ENCODE measurements around the gene RNF220. TPM values are rescaled to one million over a fixed set of nuclear protein-coding genes. Genes with fewer than 3 reads are reported as not detected.

Gene RNF220
- total RNA-seq, 1 experiment from 2014 or later: 92.4 TPM

- POLR2A ChIA-PET: no interaction called here
- no peaks in the 10 kb centered on the region for H3K36me3 Mint-ChIP-seq (ENCODE audit: insufficient read depth, unreplicated experiment)
- H3K9me3 ChIP-seq: no peaks in the 10 kb centered on the region
- no TSS peak for BruUV-seq (replicated peaks)
- H3K27ac Mint-ChIP-seq (ENCODE audit: unreplicated experiment): no peak overlapping the region
- peaks cover 6% of the 10 kb centered on the region for H3K9me3 Mint-ChIP-seq (ENCODE audit: unreplicated experiment)
- no peak for DNase-seq
- no peaks in the 10 kb centered on the region for H3K4me1 ChIP-seq
- intact Hi-C loops (cut with micrococcal nuclease; ENCODE audit: unreplicated experiment): no loop called here
- H3K27me3 Mint-ChIP-seq (ENCODE audit: insufficient read depth, unreplicated experiment): peaks cover 3% of the 10 kb centered on the region
- TF ChIP-seq CTCF (IDR thresholded peaks at IDR 0.05; ENCODE audit: insufficient read depth in 1 of 2, low read depth in 1 of 2, low read length in 1 of 2, severe bottlenecking in 1 of 2, unreplicated experiment in 1 of 2): no peak
- H3K4me3 ChIP-seq (ENCODE audit: low read depth, low read length): no peak overlapping the region
- no peak overlapping the region for H3K4me3 Mint-ChIP-seq (ENCODE audit: unreplicated experiment)
- CTCF ChIA-PET: no interaction called here
- H3K4me1 Mint-ChIP-seq (ENCODE audit: low read depth, unreplicated experiment): peaks cover 7% of the 10 kb centered on the region
- no peaks in the 10 kb centered on the region for H3K27me3 ChIP-seq (replicated peaks; ENCODE audit: control insufficient read depth, insufficient read depth, low read length)
- no peaks in the 10 kb centered on the region for H3K36me3 ChIP-seq (ENCODE audit: control insufficient read depth, insufficient read depth, low read length)
Measured at GRCh38 chr1:44549510-44549909, 144.5 kb downstream of the RNF220 start.

GRCh38 chr1:44553127-44553758 is 148.2 kb downstream of the RNF220 start:
- intact Hi-C loops (cut with micrococcal nuclease; ENCODE audit: unreplicated experiment): no loop called here
- no peaks in the 10 kb centered on the region for H3K9me3 ChIP-seq
- H3K36me3 Mint-ChIP-seq (ENCODE audit: insufficient read depth, unreplicated experiment): no peaks in the 10 kb centered on the region
- DNase-seq: no peak
- no peaks in the 10 kb centered on the region for H3K27me3 ChIP-seq (replicated peaks; ENCODE audit: control insufficient read depth, insufficient read depth, low read length)
- no peak for TF ChIP-seq CTCF (IDR thresholded peaks at IDR 0.05; ENCODE audit: insufficient read depth in 1 of 2, low read depth in 1 of 2, low read length in 1 of 2, severe bottlenecking in 1 of 2, unreplicated experiment in 1 of 2)
- H3K9me3 Mint-ChIP-seq (ENCODE audit: unreplicated experiment): peaks cover 6% of the 10 kb centered on the region
- peak overlapping the region; percentile 31 for H3K27ac Mint-ChIP-seq (ENCODE audit: unreplicated experiment)
- ChIA-PET CTCF (no interaction called here), POLR2A (no interaction called here)
- no peak overlapping the region for H3K4me3 Mint-ChIP-seq (ENCODE audit: unreplicated experiment)
- peaks cover 7% of the 10 kb centered on the region for H3K4me1 Mint-ChIP-seq (ENCODE audit: low read depth, unreplicated experiment)
- H3K4me1 ChIP-seq: no peaks in the 10 kb centered on the region
- no peaks in the 10 kb centered on the region for H3K36me3 ChIP-seq (ENCODE audit: control insufficient read depth, insufficient read depth, low read length)
- H3K27me3 Mint-ChIP-seq (ENCODE audit: insufficient read depth, unreplicated experiment): no peaks in the 10 kb centered on the region
- BruUV-seq (replicated peaks): no TSS peak
- H3K4me3 ChIP-seq (ENCODE audit: low read depth, low read length): no peak overlapping the region

GRCh38 chr1:44553771-44554170 is 148.7 kb downstream of the RNF220 start:
- no peak for DNase-seq
- H3K27ac Mint-ChIP-seq (ENCODE audit: unreplicated experiment): no peak overlapping the region
- no peak overlapping the region for H3K4me3 Mint-ChIP-seq (ENCODE audit: unreplicated experiment)
- H3K4me1 Mint-ChIP-seq (ENCODE audit: low read depth, unreplicated experiment): peaks cover 7% of the 10 kb centered on the region
- intact Hi-C loops (cut with micrococcal nuclease; ENCODE audit: unreplicated experiment): no loop called here
- Histone ChIP-seq H3K4me3 (ENCODE audit: low read depth, low read length) (no peak overlapping the region), H3K9me3 (no peaks in the 10 kb centered on the region), H3K36me3 (ENCODE audit: control insufficient read depth, insufficient read depth, low read length) (no peaks in the 10 kb centered on the region), H3K27me3 (replicated peaks; ENCODE audit: control insufficient read depth, insufficient read depth, low read length) (no peaks in the 10 kb centered on the region), H3K4me1 (no peaks in the 10 kb centered on the region)
- no peaks in the 10 kb centered on the region for H3K36me3 Mint-ChIP-seq (ENCODE audit: insufficient read depth, unreplicated experiment)
- CTCF ChIA-PET: no interaction called here
- H3K27me3 Mint-ChIP-seq (ENCODE audit: insufficient read depth, unreplicated experiment): no peaks in the 10 kb centered on the region
- TF ChIP-seq CTCF (IDR thresholded peaks at IDR 0.05; ENCODE audit: insufficient read depth in 1 of 2, low read depth in 1 of 2, low read length in 1 of 2, severe bottlenecking in 1 of 2, unreplicated experiment in 1 of 2): no peak
- H3K9me3 Mint-ChIP-seq (ENCODE audit: unreplicated experiment): peaks cover 6% of the 10 kb centered on the region
- no TSS peak for BruUV-seq (replicated peaks)
- POLR2A ChIA-PET: no interaction called here

All from Caco-2 (cell line).